ENCODE data around the gene PRR35.

The PRR35 gene

GRCh38 chr16:543301-544164 lies 16.7 kb upstream of the PRR35 start:
- H3K79me2 ChIP-seq, result peaks cover 22% of the 10 kb centered on the region
- no peaks in the 10 kb centered on the region for H3K4me1 ChIP-seq
- TF ChIP-seq CTCF (IDR thresholded peaks at IDR 0.05), result no peak
- no peak overlapping the region for H2AFZ ChIP-seq
- H3K9me3 ChIP-seq (ENCODE audit: control insufficient read depth, low read length), result no peaks in the 10 kb centered on the region
- no peak overlapping the region for H3K4me2 ChIP-seq (ENCODE audit: low read length)
- no peak overlapping the region for H3K9ac ChIP-seq
- H3K27ac ChIP-seq, result no peak overlapping the region
- no peaks in the 10 kb centered on the region for H3K27me3 ChIP-seq (ENCODE audit: control insufficient read depth, insufficient read depth, low read length)
- no peaks in the 10 kb centered on the region for H3K36me3 ChIP-seq (ENCODE audit: control insufficient read depth, insufficient read depth, low read length)
- H3K4me3 ChIP-seq (ENCODE audit: low read depth, low read length), result no peak overlapping the region

- no peaks in the 10 kb centered on the region for H3K9me3 ChIP-seq (ENCODE audit: control insufficient read depth, low read length)
- no peaks in the 10 kb centered on the region for H3K27me3 ChIP-seq (ENCODE audit: control insufficient read depth, insufficient read depth, low read length)
- H3K4me3 ChIP-seq (ENCODE audit: low read depth, low read length), result no peak overlapping the region
- no peak overlapping the region for H3K27ac ChIP-seq
- no peak overlapping the region for H3K9ac ChIP-seq
- H3K79me2 ChIP-seq, result peaks cover 16% of the 10 kb centered on the region
- no peak overlapping the region for H2AFZ ChIP-seq
- H3K36me3 ChIP-seq (ENCODE audit: control insufficient read depth, insufficient read depth, low read length), result no peaks in the 10 kb centered on the region
- no peak overlapping the region for H3K4me2 ChIP-seq (ENCODE audit: low read length)
- TF ChIP-seq CTCF (IDR thresholded peaks at IDR 0.05), result no peak
- no peaks in the 10 kb centered on the region for H3K4me1 ChIP-seq
Measured at GRCh38 chr16:544517-544916, 15.7 kb upstream of the PRR35 start.

GRCh38 chr16:546909-547770 lies 13.1 kb upstream of the PRR35 start:
- Histone ChIP-seq H3K4me2 (ENCODE audit: low read length) (no peak overlapping the region), H3K36me3 (ENCODE audit: control insufficient read depth, insufficient read depth, low read length) (no peaks in the 10 kb centered on the region), H3K79me2 (peaks cover 3% of the 10 kb centered on the region), H3K27me3 (ENCODE audit: control insufficient read depth, insufficient read depth, low read length) (no peaks in the 10 kb centered on the region), H3K27ac (no peak overlapping the region), H3K9me3 (ENCODE audit: control insufficient read depth, low read length) (no peaks in the 10 kb centered on the region), H3K4me3 (ENCODE audit: low read depth, low read length) (no peak overlapping the region), H2AFZ (no peak overlapping the region), H3K9ac (no peak overlapping the region), H3K4me1 (no peaks in the 10 kb centered on the region)
- TF ChIP-seq CTCF (IDR thresholded peaks at IDR 0.05), result peak; percentile 73

- Histone ChIP-seq H3K4me1 (no peaks in the 10 kb centered on the region), H3K4me3 (ENCODE audit: low read depth, low read length) (no peak overlapping the region), H3K9ac (no peak overlapping the region), H3K27me3 (ENCODE audit: control insufficient read depth, insufficient read depth, low read length) (no peaks in the 10 kb centered on the region), H3K27ac (no peak overlapping the region), H3K36me3 (ENCODE audit: control insufficient read depth, insufficient read depth, low read length) (no peaks in the 10 kb centered on the region), H3K9me3 (ENCODE audit: control insufficient read depth, low read length) (no peaks in the 10 kb centered on the region), H3K4me2 (ENCODE audit: low read length) (no peak overlapping the region), H2AFZ (no peak overlapping the region), H3K79me2 (no peaks in the 10 kb centered on the region)
- TF ChIP-seq CTCF (IDR thresholded peaks at IDR 0.05), result no peak
Measured at GRCh38 chr16:548586-548985, 11.6 kb upstream of the PRR35 start.
